PC-9 (cell line): Measurements from ENCODE around the gene ACTN1. TPM values are rescaled to one million over a fixed set of nuclear protein-coding genes. Genes with fewer than 3 reads are reported as not detected.

Experiments
- BruUV-seq: library from RNA; stranded (reverse); fragments of 400-500 nt; replicated peaks from 2 replicates; lab custom pipeline; 2021; lab: Mats Ljungman, UMichigan
- CTCF ChIA-PET: fragments of 300-600 bp; sonication (Branson Sonifier 250); formaldehyde crosslinking; loops from one replicate; lab custom pipeline; 2022; ENCODE audit warnings: antibody characterized with exemption; lab: Charles Lee
- POLR2A ChIA-PET: fragments of 300-600 bp; sonication (Branson Sonifier 250); formaldehyde crosslinking; loops from one replicate; lab custom pipeline; 2022; ENCODE audit warnings: antibody characterized with exemption; ENCODE audit not compliant: unreplicated experiment; lab: Charles Lee
- DNase-seq, 2 experiments: peaks; one replicate each; pipeline versions ENCODE4 v3.0.0 to v3.0.0-alpha.2; 2015 to 2022; ENCODE audit warnings: mixed read lengths in 1 of 2
- H2AFZ ChIP-seq: fragments of 200-600 bp; sonication (generic); 2 replicates; pipeline ENCODE4 v1.8.1; 2017; ENCODE audit warnings: antibody characterized with exemption
- H3F3A ChIP-seq: fragments of 200-600 bp; sonication (generic); 2 replicates; pipeline ENCODE4 v1.8.1; 2017; ENCODE audit warnings: antibody characterized with exemption, mild to moderate bottlenecking, low read depth; ENCODE audit not compliant: insufficient read depth
- H3K27ac ChIP-seq: fragments of 200-600 bp; sonication (generic); 2 replicates; pipeline ENCODE4 v1.6.1; 2016; ENCODE audit warnings: mixed run types
- H3K27me3 ChIP-seq: fragments of 200-600 bp; sonication (generic); 2 replicates; pipeline ENCODE4 v1.6.1; 2016; ENCODE audit warnings: low read depth, mixed run types; ENCODE audit not compliant: insufficient read depth
- H3K36me3 ChIP-seq: fragments of 200-600 bp; sonication (generic); 2 replicates; pipeline ENCODE4 v1.6.1; 2016; ENCODE audit warnings: low read depth, mixed run types
- H3K4me1 ChIP-seq: fragments of 200-600 bp; sonication (generic); replicated peaks from 2 replicates; pipeline ENCODE4 v1.6.1; 2016; ENCODE audit warnings: mixed run types; ENCODE audit not compliant: insufficient read depth
- H3K4me2 ChIP-seq: fragments of 200-600 bp; sonication (generic); 2 replicates; pipeline ENCODE4 v1.6.1; 2017; ENCODE audit warnings: mixed run types
- H3K4me3 ChIP-seq: fragments of 200-600 bp; sonication (generic); 2 replicates; pipeline ENCODE4 v1.6.1; 2016; ENCODE audit warnings: mixed run types
- H3K79me2 ChIP-seq: fragments of 200-600 bp; sonication (generic); 2 replicates; pipeline ENCODE4 v1.6.1; 2017; ENCODE audit warnings: low read depth, mixed run types
- H3K9me2 ChIP-seq: fragments of 200-600 bp; sonication (generic); 2 replicates; pipeline ENCODE4 v1.8.1; 2017; ENCODE audit warnings: mild to moderate bottlenecking; ENCODE audit not compliant: insufficient read depth
- H3K9me3 ChIP-seq: fragments of 200-600 bp; sonication (generic); 2 replicates; pipeline ENCODE4 v1.8.1; 2016; ENCODE audit warnings: low read depth; ENCODE audit not compliant: insufficient read depth
- H4K20me1 ChIP-seq: fragments of 200-600 bp; sonication (generic); 2 replicates; pipeline ENCODE4 v1.8.1; 2017; ENCODE audit not compliant: insufficient read depth
- EZH2 ChIP-seq: fragments of 200-600 bp; sonication (generic); IDR thresholded peaks from 2 replicates; pipeline ENCODE4 v1.8.0; 2017; ENCODE audit warnings: antibody characterized with exemption, low read depth
- intact Hi-C: fragments of 100-400 bp; cut with micrococcal nuclease; formaldehyde crosslinking; loops from one replicate; pipeline ENCODE4 v1.10.0; 2022; ENCODE audit not compliant: unreplicated experiment
- total RNA-seq: library from RNA; stranded (reverse); gene quantifications from 2 replicates; pipeline ENCODE4 v1.2.3, GENCODE V29; 2021
- TF ChIP-seq, protein P1 (sequence below): fragments of 200-600 bp; sonication (generic); conservative IDR thresholded peaks from 2 replicates; pipeline ENCODE4 v1.6.1; 2017; ENCODE audit warnings: mixed run types, antibody characterized with exemption, mild to moderate bottlenecking, moderate library complexity

Gene ACTN1
- total RNA-seq, 1 experiment from 2014 or later: 314 TPM

DNA sequence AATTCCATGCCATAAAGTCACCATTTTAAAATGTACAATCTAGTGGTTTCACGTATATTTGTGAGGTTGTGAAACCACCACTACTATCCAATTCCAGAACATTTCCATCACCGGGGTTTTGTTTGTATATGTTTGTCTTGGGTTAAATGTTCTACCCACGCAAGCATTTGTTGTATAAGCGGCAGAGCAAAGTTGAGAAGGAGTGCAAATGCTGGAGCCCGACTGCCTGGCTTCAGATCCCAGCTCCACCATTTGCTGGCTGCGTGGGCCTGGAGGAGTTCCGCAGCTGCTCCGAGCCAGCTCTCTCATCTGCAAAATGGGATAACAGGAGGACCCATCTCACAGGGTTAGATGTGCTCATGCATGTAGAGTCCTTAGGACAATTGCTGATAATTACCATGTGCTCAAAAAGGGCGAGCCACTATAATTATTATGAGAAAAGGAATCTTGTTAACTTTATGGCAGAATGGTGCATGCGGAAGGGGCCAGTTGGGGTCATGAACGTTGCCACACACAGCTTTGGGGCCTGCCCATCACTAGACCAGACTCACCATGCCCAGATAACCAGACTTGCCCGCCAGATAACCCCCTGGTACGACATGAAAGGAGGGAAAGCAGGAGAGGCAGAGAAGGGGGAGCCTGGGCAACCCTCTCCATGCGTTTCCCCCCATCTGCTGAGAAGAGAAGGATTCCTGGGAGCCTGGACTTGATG lies 6.4 kb downstream of the ACTN1 start:
- peaks cover 92% of the 10 kb centered on the region for H4K20me1 ChIP-seq
- H3K4me1 ChIP-seq: peaks cover 39% of the 10 kb centered on the region
- BruUV-seq: no TSS peak
- no peak overlapping the region for H3K27ac ChIP-seq
- ChIA-PET CTCF (no interaction called here), POLR2A (interaction anchor here (0.7 kb wide), 1 partner anchor 219 kb away, joined by 5 read pairs; no protein-coding TSS in a partner anchor)
- TF ChIP-seq, protein P1, sequence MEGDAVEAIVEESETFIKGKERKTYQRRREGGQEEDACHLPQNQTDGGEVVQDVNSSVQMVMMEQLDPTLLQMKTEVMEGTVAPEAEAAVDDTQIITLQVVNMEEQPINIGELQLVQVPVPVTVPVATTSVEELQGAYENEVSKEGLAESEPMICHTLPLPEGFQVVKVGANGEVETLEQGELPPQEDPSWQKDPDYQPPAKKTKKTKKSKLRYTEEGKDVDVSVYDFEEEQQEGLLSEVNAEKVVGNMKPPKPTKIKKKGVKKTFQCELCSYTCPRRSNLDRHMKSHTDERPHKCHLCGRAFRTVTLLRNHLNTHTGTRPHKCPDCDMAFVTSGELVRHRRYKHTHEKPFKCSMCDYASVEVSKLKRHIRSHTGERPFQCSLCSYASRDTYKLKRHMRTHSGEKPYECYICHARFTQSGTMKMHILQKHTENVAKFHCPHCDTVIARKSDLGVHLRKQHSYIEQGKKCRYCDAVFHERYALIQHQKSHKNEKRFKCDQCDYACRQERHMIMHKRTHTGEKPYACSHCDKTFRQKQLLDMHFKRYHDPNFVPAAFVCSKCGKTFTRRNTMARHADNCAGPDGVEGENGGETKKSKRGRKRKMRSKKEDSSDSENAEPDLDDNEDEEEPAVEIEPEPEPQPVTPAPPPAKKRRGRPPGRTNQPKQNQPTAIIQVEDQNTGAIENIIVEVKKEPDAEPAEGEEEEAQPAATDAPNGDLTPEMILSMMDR: no peak
- no peak for TF ChIP-seq EZH2
- no peak for DNase-seq
- H3K4me3 ChIP-seq: no peak overlapping the region
- peaks cover 99% of the 10 kb centered on the region for H3K79me2 ChIP-seq
- H3K27me3 ChIP-seq: no peaks in the 10 kb centered on the region
- H3K9me2 ChIP-seq: no peaks in the 10 kb centered on the region
- intact Hi-C loops: no loop called here
- peaks cover 61% of the 10 kb centered on the region for H3K36me3 ChIP-seq
- no peaks in the 10 kb centered on the region for H3K9me3 ChIP-seq
- no peak overlapping the region for H3K4me2 ChIP-seq
- H2AFZ ChIP-seq: no peak overlapping the region
- peaks cover 13% of the 10 kb centered on the region; the same call in 1 of the 2 replicates for H3F3A ChIP-seq

DNA sequence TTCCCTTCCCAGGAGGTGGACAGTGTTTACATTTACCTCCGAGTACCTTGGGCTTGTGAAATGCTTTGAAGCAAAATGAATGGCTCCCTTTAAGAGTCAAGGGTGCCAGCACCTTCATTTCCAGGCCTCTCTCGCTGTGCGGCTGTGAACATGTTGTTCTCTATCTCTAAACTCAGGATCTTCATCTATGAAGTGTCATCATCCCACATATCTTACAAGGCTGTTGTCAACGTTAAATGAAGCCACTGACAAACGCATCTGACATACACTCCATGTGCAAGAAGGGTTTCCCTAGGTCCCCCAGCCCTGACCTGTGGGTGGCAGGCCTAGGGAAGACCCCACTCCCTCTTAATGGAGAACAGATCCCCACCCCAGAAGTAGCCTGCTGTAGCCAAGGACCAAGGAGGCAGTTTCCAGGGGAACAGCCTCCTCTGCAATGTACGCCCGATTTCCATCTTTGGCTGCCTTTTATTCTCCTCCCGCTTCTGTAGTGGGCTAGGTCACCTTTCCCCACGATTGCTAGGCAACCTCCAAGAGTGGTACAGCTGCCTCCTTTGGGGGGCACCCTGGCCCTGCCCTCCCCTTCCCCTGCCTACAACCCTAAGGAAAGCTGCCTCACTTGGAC lies 7.6 kb downstream of the ACTN1 start:
- Histone ChIP-seq H4K20me1 (peaks cover 99% of the 10 kb centered on the region), H3F3A (peaks cover 13% of the 10 kb centered on the region; the same call in 1 of the 2 replicates), H3K4me3 (no peak overlapping the region), H3K9me3 (no peaks in the 10 kb centered on the region), H2AFZ (no peak overlapping the region), H3K27me3 (no peaks in the 10 kb centered on the region), H3K27ac (no peak overlapping the region), H3K4me2 (no peak overlapping the region), H3K36me3 (peaks cover 62% of the 10 kb centered on the region), H3K79me2 (peaks cover 100% of the 10 kb centered on the region), H3K4me1 (peaks cover 43% of the 10 kb centered on the region), H3K9me2 (no peaks in the 10 kb centered on the region)
- TF ChIP-seq EZH2: no peak
- TF ChIP-seq, protein P1: no peak
- ChIA-PET CTCF (no interaction called here), POLR2A (no interaction called here)
- no peak for DNase-seq
- no TSS peak for BruUV-seq
- intact Hi-C loops: no loop called here

- Histone ChIP-seq H2AFZ (no peak overlapping the region), H4K20me1 (peaks cover 99% of the 10 kb centered on the region), H3F3A (peaks cover 21% of the 10 kb centered on the region; the same call in 1 of the 2 replicates), H3K9me3 (no peaks in the 10 kb centered on the region), H3K4me2 (no peak overlapping the region), H3K4me3 (no peak overlapping the region), H3K4me1 (peaks cover 43% of the 10 kb centered on the region), H3K9me2 (no peaks in the 10 kb centered on the region), H3K36me3 (peaks cover 57% of the 10 kb centered on the region), H3K27ac (0 out of 2 replicates have a peak overlapping the region, but pooled peaks have one; percentile 7), H3K27me3 (no peaks in the 10 kb centered on the region), H3K79me2 (peaks cover 100% of the 10 kb centered on the region)
- no peak for TF ChIP-seq EZH2
- TF ChIP-seq, protein P1: no peak
- intact Hi-C loops: no loop called here
- CTCF ChIA-PET: no interaction called here
- POLR2A ChIA-PET: no interaction called here
- no peak for DNase-seq
- no TSS peak for BruUV-seq
Observed at GRCh38 chr14:68970736-68971135, 8.4 kb downstream of the ACTN1 start.
